Left ventricle myocardium inferior (tissue), 1 donor: Measurements from ENCODE around the gene NMNAT1. TPM values are rescaled to one million over a fixed set of nuclear protein-coding genes. Genes with fewer than 3 reads are reported as not detected.
"Not testable (repeated sequence)": the region's sequence is repeated elsewhere in the genome, so short reads cannot be mapped to it uniquely, and the experiment has no call there.

Experiments used
- DNase-seq: peaks from one replicate; pipeline ENCODE4 v3.0.0-alpha.2; 2020
- H3K27ac ChIP-seq: fragments of 200-600 bp; replicated peaks from 2 replicates; pipeline ENCODE4 v1.8.0; 2021
- H3K27me3 ChIP-seq: fragments of 200-600 bp; 2 replicates; pipeline ENCODE4 v1.8.0; 2021; ENCODE audit warnings: low read depth
- H3K36me3 ChIP-seq: fragments of 200-600 bp; 2 replicates; pipeline ENCODE4 v1.8.0; 2021
- H3K4me1 ChIP-seq: fragments of 200-600 bp; 2 replicates; pipeline ENCODE4 v1.8.0; 2021
- H3K4me3 ChIP-seq: fragments of 200-600 bp; 2 replicates; pipeline ENCODE4 v1.8.0; 2021; ENCODE audit warnings: mild to moderate bottlenecking, moderate library complexity
- H3K9me3 ChIP-seq: fragments of 200-600 bp; replicated peaks from 2 replicates; pipeline ENCODE4 v1.8.0; 2021
- CTCF ChIP-seq: fragments of 200-600 bp; IDR thresholded peaks from 2 replicates; pipeline ENCODE4 v1.8.0; 2021; ENCODE audit warnings: antibody characterized with exemption, mild to moderate bottlenecking, borderline replicate concordance
- intact Hi-C: fragments of 100-400 bp; cut with micrococcal nuclease; formaldehyde crosslinking; loops from one replicate; pipeline ENCODE4 v1.11.0; 2022
- total RNA-seq: library from RNA; stranded (reverse); fragmentation: NEBNext Ultra II Directional; extraction: Animal tissue kit (Norgen Biotek cat#: 25700); gene quantifications from one replicate; pipeline ENCODE4 v1.2.1, GENCODE V29; 2021
- donor health status: DM: no; HTN: yes; CAD: no; lungs with severe emphysema.

The NMNAT1 gene
- total RNA-seq, 1 donor from 2014 or later = 22.2 TPM

- H3K4me1 ChIP-seq = peaks cover 22% of the 10 kb centered on the region
- no peak for TF ChIP-seq CTCF
- H3K9me3 ChIP-seq = no peaks in the 10 kb centered on the region
- no peaks in the 10 kb centered on the region for H3K36me3 ChIP-seq
- no peak overlapping the region for H3K27ac ChIP-seq
- DNase-seq = no peak
- intact Hi-C loops = no loop called here
- no peak overlapping the region for H3K4me3 ChIP-seq
- H3K27me3 ChIP-seq = peaks cover 22% of the 10 kb centered on the region
Observed at GRCh38 chr1:10001016-10001665, 57.9 kb downstream of the NMNAT1 start.

- H3K27me3 ChIP-seq, H3K4me3 ChIP-seq, H3K27ac ChIP-seq, intact Hi-C loops, DNase-seq, H3K9me3 ChIP-seq: not testable (repeated sequence)
- peaks cover 11% of the 10 kb centered on the region for H3K4me1 ChIP-seq
- peaks cover 12% of the 10 kb centered on the region for H3K36me3 ChIP-seq
Observed at GRCh38 chr1:10005248-10005647, 62.0 kb downstream of the NMNAT1 start.

GRCh38 chr1:10007169-10007568 lies 63.9 kb downstream of the NMNAT1 start:
- Histone ChIP-seq H3K4me1 (peaks cover 11% of the 10 kb centered on the region), H3K36me3 (peaks cover 18% of the 10 kb centered on the region), H3K9me3 (no peaks in the 10 kb centered on the region), H3K4me3 (no peak overlapping the region), H3K27ac (peak overlapping the region; percentile 40), H3K27me3 (no peaks in the 10 kb centered on the region)
- no peak for DNase-seq
- intact Hi-C loops = no loop called here
- TF ChIP-seq CTCF = no peak

- no peak overlapping the region for H3K27ac ChIP-seq
- intact Hi-C loops = no loop called here
- H3K4me3 ChIP-seq = no peak overlapping the region
- DNase-seq = no peak
- H3K27me3 ChIP-seq = no peaks in the 10 kb centered on the region
- no peak for TF ChIP-seq CTCF
- peaks cover 6% of the 10 kb centered on the region for H3K36me3 ChIP-seq
- no peaks in the 10 kb centered on the region for H3K9me3 ChIP-seq
- H3K4me1 ChIP-seq = peaks cover 10% of the 10 kb centered on the region
Observed at GRCh38 chr1:10014016-10014415, 70.7 kb downstream of the NMNAT1 start.

- Histone ChIP-seq H3K4me3 (no peak overlapping the region), H3K4me1 (peaks cover 10% of the 10 kb centered on the region), H3K27ac (no peak overlapping the region), H3K9me3 (no peaks in the 10 kb centered on the region), H3K27me3 (no peaks in the 10 kb centered on the region), H3K36me3 (no peaks in the 10 kb centered on the region)
- no peak for TF ChIP-seq CTCF
- intact Hi-C loops = no loop called here
- no peak for DNase-seq
Observed at GRCh38 chr1:10019561-10019960, 76.3 kb downstream of the NMNAT1 start.

- no peak overlapping the region for H3K27ac ChIP-seq
- no peaks in the 10 kb centered on the region for H3K27me3 ChIP-seq
- intact Hi-C loops = no loop called here
- no peak overlapping the region for H3K4me3 ChIP-seq
- no peaks in the 10 kb centered on the region for H3K36me3 ChIP-seq
- peaks cover 10% of the 10 kb centered on the region for H3K4me1 ChIP-seq
- no peak for TF ChIP-seq CTCF
- peaks cover under 1% of the 10 kb centered on the region for H3K9me3 ChIP-seq
- DNase-seq = no peak
Observed at GRCh38 chr1:10020086-10020485, 76.8 kb downstream of the NMNAT1 start.

- intact Hi-C loops = not testable (repeated sequence)
Observed at GRCh38 chr1:10020678-10021077, 77.4 kb downstream of the NMNAT1 start.

GRCh38 chr1:10021992-10022391 lies 78.7 kb downstream of the NMNAT1 start:
- H3K9me3 ChIP-seq, H3K4me1 ChIP-seq, H3K4me3 ChIP-seq, H3K27me3 ChIP-seq, DNase-seq, intact Hi-C loops, H3K27ac ChIP-seq, H3K36me3 ChIP-seq: not testable (repeated sequence)

More at GRCh38 chr1:10020678-10021077, 77.4 kb downstream of the NMNAT1 start:
- not testable (repeated sequence) for H3K4me3 ChIP-seq, H3K4me1 ChIP-seq, H3K36me3 ChIP-seq, DNase-seq, H3K27ac ChIP-seq, H3K9me3 ChIP-seq, H3K27me3 ChIP-seq
